HepG2 (cell line): ENCODE measurements around the gene SHANK2. TPM values are rescaled to one million over a fixed set of nuclear protein-coding genes. Genes with fewer than 3 reads are reported as not detected.

ENCODE experiments used
- ATAC-seq: fragments of 200-7000 bp; cut with Tn5 transposase; 3 replicates; pipeline ENCODE4 v1.9.1; 2020; ENCODE audit warnings: mild to moderate bottlenecking, moderate library complexity
- BruUV-seq: library from RNA; stranded (reverse); fragments of 400-500 nt; replicated peaks from 2 replicates; lab custom pipeline; 2021; lab: Mats Ljungman, UMichigan
- CTCF ChIA-PET: fragments of 300-600 bp; formaldehyde crosslinking; extraction: SDS; loops from one replicate; lab custom pipeline; 2021; ENCODE audit warnings: low total read pairs, inconsistent platforms, low intra/inter-chr PET ratio; lab: Yijun Ruan, JAX
- POLR2A ChIA-PET: fragments of 350-600 bp; sonication (Branson Sonifier 250); formaldehyde crosslinking; loops from one replicate; lab custom pipeline; 2020; ENCODE audit warnings: antibody characterized with exemption, inconsistent platforms; lab: Yijun Ruan, JAX
- DNase-seq: peaks from one replicate; pipeline ENCODE4 v3.0.0-alpha.2; 2015; ENCODE audit warnings: low spot score
- FAIRE-seq: peaks from 3 replicates; lab custom pipeline; 2011; peaks lifted over from hg19 to GRCh38; lab: Jason Lieb, UNC
- H2AFZ ChIP-seq: one replicate; pipeline ENCODE4 v1.6.1; 2011; ENCODE audit warnings: low read length, inconsistent platforms
- H3K27ac ChIP-seq: fragments of 300-600 bp; 3 replicates; pipeline ENCODE4 v1.8.0; 2011; ENCODE audit warnings: mixed run types, mild to moderate bottlenecking, mixed read lengths, low read length, inconsistent platforms; ENCODE audit not compliant: insufficient read depth; ENCODE audit errors: extremely low read length
- H3K27me3 ChIP-seq, 2 experiments: fragments of 200-600 bp in 1 of 2; 2 replicates in 1 of 2; 3 replicates in 1 of 2; pipeline versions ENCODE4 v1.6.0 to v1.8.0; 2011; ENCODE audit warnings: low read length in 2 of 2, mild to moderate bottlenecking in 2 of 2, moderate library complexity in 2 of 2, inconsistent platforms in 1 of 2; ENCODE audit not compliant: insufficient read depth in 2 of 2, control insufficient read depth in 1 of 2
- H3K36me3 ChIP-seq, 2 experiments: fragments of 200-600 bp in 1 of 2; replicated peaks in 1 of 2; 2 replicates in 1 of 2; 3 replicates in 1 of 2; pipeline versions ENCODE4 v1.5.1 to v1.8.0; 2011; ENCODE audit warnings: low read length in 2 of 2, inconsistent platforms in 1 of 2; ENCODE audit not compliant: insufficient read depth in 2 of 2, control insufficient read depth in 1 of 2
- H3K4me1 ChIP-seq: 2 replicates; pipeline ENCODE4 v1.5.1; 2012; ENCODE audit warnings: low read length, inconsistent platforms; ENCODE audit not compliant: insufficient read depth
- H3K4me2 ChIP-seq: 2 replicates; pipeline ENCODE4 v1.6.0; 2011; ENCODE audit warnings: low read depth, low read length, inconsistent platforms
- H3K4me3 ChIP-seq, 3 experiments: fragments of 200-600 bp in 1 of 3; sonication (generic), shearing (Covaris generic) in 1 of 3; replicated peaks in 1 of 3; 2 replicates each; pipeline ENCODE4 v1.5.1; 2011 to 2016; ENCODE audit warnings: low read length in 3 of 3, inconsistent platforms in 2 of 3, low read depth in 2 of 3, mild to moderate bottlenecking in 2 of 3, control low read depth in 1 of 3, mixed read lengths in 1 of 3; ENCODE audit not compliant: insufficient read depth in 1 of 3
- H3K79me2 ChIP-seq: one replicate; pipeline ENCODE4 v1.6.1; 2011; ENCODE audit warnings: low read length, inconsistent platforms; ENCODE audit not compliant: insufficient read depth
- H3K9ac ChIP-seq: 2 replicates; pipeline ENCODE4 v1.6.0; 2011; ENCODE audit warnings: mild to moderate bottlenecking, low read depth, low read length, inconsistent platforms; ENCODE audit not compliant: insufficient read depth
- H3K9me3 ChIP-seq: 2 replicates; pipeline ENCODE4 v1.5.1; 2012; ENCODE audit warnings: mild to moderate bottlenecking, low read length
- H4K20me1 ChIP-seq: 2 replicates; pipeline ENCODE4 v1.6.0; 2011; ENCODE audit warnings: inconsistent platforms, mild to moderate bottlenecking, low read length, moderate library complexity; ENCODE audit not compliant: insufficient read depth
- FOXP1 ChIP-seq, 2 experiments: fragments of 450-650 bp in 1 of 2; IDR thresholded peaks; 2 replicates each; pipeline ENCODE4 v1.6.1; 2017 to 2018; ENCODE audit warnings: antibody characterized with exemption in 1 of 2
- NBN ChIP-seq: fragments of 450-650 bp; conservative IDR thresholded peaks from 2 replicates; pipeline ENCODE4 v1.6.1; 2017
- PRDM10 ChIP-seq: sonication (generic); formaldehyde crosslinking; IDR thresholded peaks from 2 replicates; pipeline ENCODE4 v1.4.0; 2020; ENCODE audit warnings: low read depth, missing genetic modification reagents
- TBL1XR1 ChIP-seq: fragments of 150-350 bp; IDR thresholded peaks from 2 replicates; pipeline ENCODE4 v1.6.1; 2014; ENCODE audit warnings: borderline replicate concordance, low read length; ENCODE audit not compliant: partially characterized antibody
- ZFP36L2 ChIP-seq: sonication (generic); formaldehyde crosslinking; IDR thresholded peaks from 2 replicates; pipeline ENCODE4 v1.4.0; 2020; ENCODE audit warnings: missing genetic modification reagents
- ZSCAN25 ChIP-seq: sonication (generic); formaldehyde crosslinking; IDR thresholded peaks from 2 replicates; pipeline ENCODE4 v1.8.0; 2022; ENCODE audit warnings: mild to moderate bottlenecking, missing genetic modification reagents
- WGBS: methylation state at CpG from one replicate; pipeline ENCODE4 v1.1.6; 2017; ENCODE audit warnings: low lambda C conversion rate; 5-methylcytosine and 5-hydroxymethylcytosine counted together
- in situ Hi-C: cut with HindIII; loops from 2 replicates; pipeline ENCODE4 v1.10.0; 2017; ENCODE audit warnings: low pct_unique_long_range_greater_than_20kb; ENCODE audit not compliant: extremely low pct_ligation_motif_present
- intact Hi-C: fragments of 100-400 bp; cut with micrococcal nuclease; formaldehyde crosslinking; loops from one replicate; pipeline ENCODE4 v1.10.0; 2022; ENCODE audit not compliant: unreplicated experiment
- polyA plus RNA-seq, 8 experiments: library from polyadenylated mRNA; depleted of rRNA in 3 of 8; stranded (reverse) in 7 of 8; unstranded in 1 of 8; fragments of >200 nt; fragmentation: Illumina TruSeq in 4 of 8; extraction: Trizol in 4 of 8; gene quantifications; 2 replicates each; pipeline versions ENCODE4 v1.2.1 to v1.2.3, GENCODE V29; 2011 to 2016; ENCODE audit warnings: low read depth in 4 of 8, missing spikeins in 1 of 8, mixed read lengths in 1 of 8; ENCODE audit not compliant: insufficient read depth in 1 of 8
- total RNA-seq, 5 experiments: library from RNA; depleted of rRNA; stranded (reverse); fragments of >200 nt; fragmentation: Illumina TruSeq; extraction: Trizol; gene quantifications; 2 replicates each; pipeline ENCODE4 v1.2.3, GENCODE V29; 2016; ENCODE audit warnings: low read depth in 1 of 5
- TF ChIP-seq, protein P1 (sequence below): sonication (generic); formaldehyde crosslinking; IDR thresholded peaks from 2 replicates; pipeline ENCODE4 v1.4.0; 2020; ENCODE audit warnings: missing genetic modification reagents

The SHANK2 gene
- total and polyA plus RNA-seq, 2 of the 13 experiments (the other 11 are each of a cell fraction or from before 2014, with no cell fraction given), result 10.2 to 13.0 TPM

- peaks cover 76% of the 10 kb centered on the region for H3K79me2 ChIP-seq
- TF ChIP-seq FOXP1 (IDR thresholded peaks at IDR 0.05) (no peak), FOXP1 (CRISPR knock-in tag; IDR thresholded peaks at IDR 0.05) (no peak), TBL1XR1 (no peak), ZSCAN25 (CRISPR knock-in tag) (no peak), ZFP36L2 (CRISPR knock-in tag) (no peak), NBN (no peak), PRDM10 (CRISPR knock-in tag) (no peak)
- TF ChIP-seq, protein P1, sequence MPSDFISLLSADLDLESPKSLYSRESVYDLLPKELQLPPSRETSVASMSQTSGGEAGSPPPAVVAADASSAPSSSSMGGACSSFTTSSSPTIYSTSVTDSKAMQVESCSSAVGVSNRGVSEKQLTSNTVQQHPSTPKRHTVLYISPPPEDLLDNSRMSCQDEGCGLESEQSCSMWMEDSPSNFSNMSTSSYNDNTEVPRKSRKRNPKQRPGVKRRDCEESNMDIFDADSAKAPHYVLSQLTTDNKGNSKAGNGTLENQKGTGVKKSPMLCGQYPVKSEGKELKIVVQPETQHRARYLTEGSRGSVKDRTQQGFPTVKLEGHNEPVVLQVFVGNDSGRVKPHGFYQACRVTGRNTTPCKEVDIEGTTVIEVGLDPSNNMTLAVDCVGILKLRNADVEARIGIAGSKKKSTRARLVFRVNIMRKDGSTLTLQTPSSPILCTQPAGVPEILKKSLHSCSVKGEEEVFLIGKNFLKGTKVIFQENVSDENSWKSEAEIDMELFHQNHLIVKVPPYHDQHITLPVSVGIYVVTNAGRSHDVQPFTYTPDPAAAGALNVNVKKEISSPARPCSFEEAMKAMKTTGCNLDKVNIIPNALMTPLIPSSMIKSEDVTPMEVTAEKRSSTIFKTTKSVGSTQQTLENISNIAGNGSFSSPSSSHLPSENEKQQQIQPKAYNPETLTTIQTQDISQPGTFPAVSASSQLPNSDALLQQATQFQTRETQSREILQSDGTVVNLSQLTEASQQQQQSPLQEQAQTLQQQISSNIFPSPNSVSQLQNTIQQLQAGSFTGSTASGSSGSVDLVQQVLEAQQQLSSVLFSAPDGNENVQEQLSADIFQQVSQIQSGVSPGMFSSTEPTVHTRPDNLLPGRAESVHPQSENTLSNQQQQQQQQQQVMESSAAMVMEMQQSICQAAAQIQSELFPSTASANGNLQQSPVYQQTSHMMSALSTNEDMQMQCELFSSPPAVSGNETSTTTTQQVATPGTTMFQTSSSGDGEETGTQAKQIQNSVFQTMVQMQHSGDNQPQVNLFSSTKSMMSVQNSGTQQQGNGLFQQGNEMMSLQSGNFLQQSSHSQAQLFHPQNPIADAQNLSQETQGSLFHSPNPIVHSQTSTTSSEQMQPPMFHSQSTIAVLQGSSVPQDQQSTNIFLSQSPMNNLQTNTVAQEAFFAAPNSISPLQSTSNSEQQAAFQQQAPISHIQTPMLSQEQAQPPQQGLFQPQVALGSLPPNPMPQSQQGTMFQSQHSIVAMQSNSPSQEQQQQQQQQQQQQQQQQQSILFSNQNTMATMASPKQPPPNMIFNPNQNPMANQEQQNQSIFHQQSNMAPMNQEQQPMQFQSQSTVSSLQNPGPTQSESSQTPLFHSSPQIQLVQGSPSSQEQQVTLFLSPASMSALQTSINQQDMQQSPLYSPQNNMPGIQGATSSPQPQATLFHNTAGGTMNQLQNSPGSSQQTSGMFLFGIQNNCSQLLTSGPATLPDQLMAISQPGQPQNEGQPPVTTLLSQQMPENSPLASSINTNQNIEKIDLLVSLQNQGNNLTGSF (CRISPR knock-in tag), result no peak
- TF ChIP-seq, all 625 proteins: peak for 0
- Histone ChIP-seq H3K4me1 (peaks cover 22% of the 10 kb centered on the region), H3K4me3 (no peak overlapping the region), H4K20me1 (peaks cover 43% of the 10 kb centered on the region), H3K27me3 (no peaks in the 10 kb centered on the region), H3K4me2 (no peak overlapping the region), H3K27ac (no peak overlapping the region), H3K36me3 (peaks cover 33 to 66% of the 10 kb centered on the region in 2 experiments; a peak in 4 of 5 replicates), H2AFZ (no peak overlapping the region), H3K9me3 (0 out of 2 replicates have a peak, but pooled peaks cover 5% of the 10 kb centered on the region), H3K9ac (no peak overlapping the region)
- in situ Hi-C loops, result no loop called here
- BruUV-seq, result no TSS peak
- ChIA-PET POLR2A (no interaction called here), CTCF (no interaction called here)
- FAIRE-seq, result no peak
- intact Hi-C loops, result no loop called here
- 96% methylated on average over 17 of the region's 17 CpGs for WGBS
- no peak for ATAC-seq
- no peak for DNase-seq
These were observed 46.2 kb downstream of the SHANK2 start for GRCh38 chr11:71206186-71206585.
